Fibroblast of the aortic adventitia (primary cell): ENCODE data around the gene PCNT. TPM values are rescaled to one million over a fixed set of nuclear protein-coding genes. Genes with fewer than 3 reads are reported as not detected.

Source experiments
- DNase-seq: peaks from one replicate; pipeline ENCODE4 v3.0.0-alpha.2; 2010; ENCODE audit warnings: low read depth
- H3K4me3 ChIP-seq: 2 replicates; pipeline ENCODE4 v1.5.1; 2011; ENCODE audit warnings: low read depth, mild to moderate bottlenecking, control low read depth, low read length, moderate library complexity
- CTCF ChIP-seq: IDR thresholded peaks from 2 replicates; pipeline ENCODE4 v1.5.1; 2011; ENCODE audit warnings: mild to moderate bottlenecking, low read length, control low read depth, inconsistent platforms; ENCODE audit not compliant: insufficient read depth
- total RNA-seq: library from RNA; depleted of rRNA; stranded (reverse); fragments of >200 nt; gene quantifications from 2 replicates; pipeline ENCODE4 v1.2.3, GENCODE V29; 2012; ENCODE audit warnings: low replicate concordance

The PCNT gene
- total RNA-seq, 1 donor, result 27.8 TPM

GRCh38 chr21:46425571-46425970, 101.6 kb downstream of the PCNT start:
- DNase-seq, result no peak
- no peak overlapping the region for H3K4me3 ChIP-seq
- no peak for TF ChIP-seq CTCF

GRCh38 chr21:46426313-46427046, 102.5 kb downstream of the PCNT start:
- no peak overlapping the region for H3K4me3 ChIP-seq
- DNase-seq, result no peak
- no peak for TF ChIP-seq CTCF

- TF ChIP-seq CTCF, result no peak
- H3K4me3 ChIP-seq, result no peak overlapping the region
- no peak for DNase-seq
Observed at GRCh38 chr21:46427516-46427915, 103.6 kb downstream of the PCNT start.

- no peak overlapping the region for H3K4me3 ChIP-seq
- no peak for DNase-seq
- TF ChIP-seq CTCF, result no peak
Observed at GRCh38 chr21:46428286-46428685, 104.3 kb downstream of the PCNT start.

- DNase-seq, result no peak
- TF ChIP-seq CTCF, result no peak
Observed at GRCh38 chr21:46428987-46429710, 105.2 kb downstream of the PCNT start.

GRCh38 chr21:46429754-46430681, 106.1 kb downstream of the PCNT start:
- no peak for DNase-seq
- TF ChIP-seq CTCF, result no peak
- no peak overlapping the region for H3K4me3 ChIP-seq

More at GRCh38 chr21:46428987-46429710, 105.2 kb downstream of the PCNT start:
- no peak overlapping the region for H3K4me3 ChIP-seq
